WERI-Rb-1 (cell line): ENCODE data around the gene TNNC1.

Experiments used
- DNase-seq: peaks from one replicate; pipeline ENCODE4 v3.0.0-alpha.2; 2020
- H3K27ac ChIP-seq: fragments of 250-450 bp; sonication (Bioruptor Pico); 2 replicates; pipeline ENCODE4 v1.5.1; 2020; ENCODE audit warnings: mild to moderate bottlenecking, moderate library complexity
- H3K27me3 ChIP-seq: fragments of 250-450 bp; sonication (Bioruptor Pico); 2 replicates; pipeline ENCODE4 v1.5.1; 2021; ENCODE audit warnings: mild to moderate bottlenecking, low read depth, moderate library complexity; ENCODE audit not compliant: insufficient read depth, severe bottlenecking
- H3K36me3 ChIP-seq: fragments of 250-450 bp; sonication (Bioruptor Pico); 2 replicates; pipeline ENCODE4 v1.5.1; 2020; ENCODE audit warnings: mild to moderate bottlenecking, moderate library complexity
- H3K4me3 ChIP-seq: 2 replicates; pipeline ENCODE4 v1.5.1; 2011; ENCODE audit warnings: low read depth, mild to moderate bottlenecking, control low read depth, low read length
- H3K9me3 ChIP-seq: fragments of 250-450 bp; sonication (Bioruptor Pico); 2 replicates; pipeline ENCODE4 v1.5.1; 2021; ENCODE audit warnings: mild to moderate bottlenecking, moderate library complexity; ENCODE audit not compliant: severe bottlenecking
- CTCF ChIP-seq: IDR thresholded peaks from 2 replicates; pipeline ENCODE4 v1.5.1; 2011; ENCODE audit warnings: low read depth, mild to moderate bottlenecking, control low read depth, inconsistent platforms, low read length

TNNC1 gene

GRCh38 chr3:52490939-52491526, 37.2 kb upstream of the TNNC1 start:
- H3K36me3 ChIP-seq = peaks cover 75% of the 10 kb centered on the region
- no peak overlapping the region for H3K4me3 ChIP-seq
- no peak overlapping the region for H3K27ac ChIP-seq
- no peaks in the 10 kb centered on the region for H3K9me3 ChIP-seq
- H3K27me3 ChIP-seq = no peaks in the 10 kb centered on the region
- no peak for TF ChIP-seq CTCF
- no peak for DNase-seq

DNA sequence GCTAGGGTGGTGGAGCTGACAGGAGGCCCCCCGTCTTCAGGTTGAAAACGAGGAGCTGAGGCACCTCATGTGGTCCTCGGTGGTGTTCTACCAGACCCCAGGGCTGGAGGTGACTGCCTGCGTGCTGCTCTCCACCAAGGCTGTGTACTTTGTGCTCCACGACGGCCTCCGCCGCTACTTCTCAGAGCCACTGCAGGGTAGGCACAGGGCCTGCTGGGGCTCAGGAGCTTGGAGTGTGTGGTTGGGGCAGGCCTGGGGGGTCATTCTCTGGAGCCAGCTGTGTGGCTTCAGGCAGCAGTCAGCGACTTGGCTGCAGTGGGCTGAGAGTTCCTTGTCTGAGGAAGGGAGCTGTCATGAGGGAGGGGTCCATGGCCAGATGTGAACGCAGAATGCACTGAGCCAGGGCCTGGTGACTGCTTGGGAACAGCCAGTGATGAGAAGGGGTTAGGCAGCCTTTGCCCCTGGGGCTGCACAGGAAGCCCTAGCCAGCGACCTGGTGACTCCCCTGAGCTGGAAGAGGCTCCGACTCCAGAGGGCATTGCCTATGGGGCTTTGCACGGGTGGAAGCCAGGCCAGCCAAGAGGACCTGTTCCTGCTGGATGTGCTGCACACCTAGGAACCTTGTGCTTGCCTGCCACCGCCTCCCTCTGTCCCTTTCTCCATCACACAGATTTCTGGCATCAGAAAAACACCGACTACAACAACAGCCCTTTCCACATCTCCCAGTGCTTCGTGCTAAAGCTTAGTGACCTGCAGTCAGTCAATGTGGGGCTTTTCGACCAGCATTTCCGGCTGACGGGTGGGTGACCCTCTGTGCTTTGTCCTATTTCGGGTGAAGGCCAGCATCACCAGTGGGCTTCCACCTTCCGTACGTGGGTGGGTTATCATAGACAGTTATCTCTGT, 36.4 kb upstream of the TNNC1 start:
- no peak for TF ChIP-seq CTCF
- H3K36me3 ChIP-seq = peaks cover 82% of the 10 kb centered on the region
- H3K4me3 ChIP-seq = no peak overlapping the region
- no peak for DNase-seq
- H3K27me3 ChIP-seq = no peaks in the 10 kb centered on the region
- no peak overlapping the region for H3K27ac ChIP-seq
- H3K9me3 ChIP-seq = no peaks in the 10 kb centered on the region

GRCh38 chr3:52489453-52489852, 35.6 kb upstream of the TNNC1 start:
- H3K36me3 ChIP-seq = peaks cover 91% of the 10 kb centered on the region
- H3K27me3 ChIP-seq = no peaks in the 10 kb centered on the region
- no peaks in the 10 kb centered on the region for H3K9me3 ChIP-seq
- TF ChIP-seq CTCF = no peak
- no peak for DNase-seq
- no peak overlapping the region for H3K27ac ChIP-seq
- H3K4me3 ChIP-seq = no peak overlapping the region

DNA sequence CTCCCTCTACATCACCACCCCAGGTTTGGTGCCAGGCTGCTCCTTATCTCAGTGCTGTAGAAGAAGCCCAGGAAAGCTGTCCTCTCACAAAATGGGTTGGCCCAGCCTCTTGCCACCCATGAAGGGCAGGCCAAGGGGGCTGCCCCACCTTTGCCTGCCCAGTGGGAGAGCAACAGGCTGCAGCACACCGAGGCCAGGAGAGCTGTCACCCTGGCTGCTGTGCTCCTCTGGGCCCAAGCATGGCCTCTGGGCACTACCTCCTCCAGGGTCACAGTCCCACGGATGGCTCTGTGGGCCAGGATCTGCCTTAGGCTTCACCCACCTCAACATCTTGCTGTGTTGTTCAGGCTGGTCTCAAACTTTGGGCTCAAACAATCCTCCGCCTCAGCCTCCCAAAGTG, 34.9 kb upstream of the TNNC1 start:
- H3K36me3 ChIP-seq = peaks cover 93% of the 10 kb centered on the region
- H3K27me3 ChIP-seq = no peaks in the 10 kb centered on the region
- DNase-seq = no peak
- TF ChIP-seq CTCF = no peak
- no peaks in the 10 kb centered on the region for H3K9me3 ChIP-seq
- H3K27ac ChIP-seq = no peak overlapping the region
- H3K4me3 ChIP-seq = no peak overlapping the region

GRCh38 chr3:52487788-52488691, 34.2 kb upstream of the TNNC1 start:
- Histone ChIP-seq H3K4me3 (no peak overlapping the region), H3K27ac (no peak overlapping the region), H3K36me3 (peaks cover 94% of the 10 kb centered on the region), H3K9me3 (no peaks in the 10 kb centered on the region), H3K27me3 (no peaks in the 10 kb centered on the region)
- TF ChIP-seq CTCF = no peak
- DNase-seq = no peak
